DMS53 treated with DMSO at 0.1 percent for 48 hours (cell line): ENCODE data around the gene ADK.
"Not testable (repeated sequence)": the region's sequence is repeated elsewhere in the genome, so short reads cannot be mapped to it uniquely, and the experiment has no call there.

Experiments used
- DNase-seq: peaks from one replicate; lab custom pipeline; 2025; ENCODE audit not compliant: unreplicated experiment; lab: John Stamatoyannopoulos, UW

The ADK gene

DNA sequence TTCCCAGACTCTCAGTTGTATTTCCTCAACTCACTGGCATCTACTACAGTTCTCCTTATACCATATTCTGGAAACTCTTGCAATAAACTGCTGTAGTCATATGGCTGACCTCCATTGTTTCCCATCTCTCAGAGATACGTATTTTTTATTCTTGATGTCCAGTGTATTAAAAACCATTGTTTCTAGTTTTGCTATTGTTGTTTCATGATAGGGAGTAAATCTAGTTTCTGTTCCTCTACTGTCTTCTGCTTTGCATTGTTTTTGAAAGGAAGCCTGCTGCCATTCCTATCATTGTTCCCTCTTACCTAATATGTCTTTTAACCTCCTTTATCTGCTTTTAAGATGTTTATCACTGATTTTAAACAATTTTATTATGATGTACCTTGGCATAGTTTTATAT lies 255.0 kb downstream of the ADK start:
- no peak for DNase-seq

DNA sequence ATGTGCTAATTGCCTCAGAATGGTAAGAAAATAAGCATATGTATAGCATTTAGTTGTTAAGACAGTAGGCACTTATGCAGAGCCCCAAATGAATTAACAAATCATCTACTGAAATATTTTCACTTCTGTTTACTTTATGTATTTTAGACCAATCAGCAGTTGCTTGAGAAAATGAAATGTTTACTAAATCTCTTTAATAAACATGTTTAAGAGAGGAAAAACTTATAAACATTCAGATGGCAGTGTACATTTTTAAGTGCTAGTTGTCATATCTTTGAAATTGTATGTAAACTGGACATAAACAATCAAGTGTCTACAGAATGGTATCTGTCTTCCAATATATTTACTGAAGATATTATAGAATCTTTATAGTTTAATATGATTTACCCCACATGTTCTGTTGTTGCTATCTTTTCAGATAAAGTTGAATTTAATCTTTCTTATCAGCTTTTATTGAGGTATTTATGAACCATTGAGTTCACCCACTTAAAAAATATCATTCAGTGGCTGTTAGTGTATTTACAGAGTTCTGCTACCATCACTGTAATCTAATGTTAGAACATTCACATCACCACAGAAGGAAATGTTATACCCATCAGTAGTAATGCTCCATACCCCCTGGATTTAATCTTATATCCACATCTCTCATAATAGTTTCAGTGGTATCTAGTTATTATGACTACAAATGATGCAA lies 264.3 kb downstream of the ADK start:
- DNase-seq: no peak

DNA sequence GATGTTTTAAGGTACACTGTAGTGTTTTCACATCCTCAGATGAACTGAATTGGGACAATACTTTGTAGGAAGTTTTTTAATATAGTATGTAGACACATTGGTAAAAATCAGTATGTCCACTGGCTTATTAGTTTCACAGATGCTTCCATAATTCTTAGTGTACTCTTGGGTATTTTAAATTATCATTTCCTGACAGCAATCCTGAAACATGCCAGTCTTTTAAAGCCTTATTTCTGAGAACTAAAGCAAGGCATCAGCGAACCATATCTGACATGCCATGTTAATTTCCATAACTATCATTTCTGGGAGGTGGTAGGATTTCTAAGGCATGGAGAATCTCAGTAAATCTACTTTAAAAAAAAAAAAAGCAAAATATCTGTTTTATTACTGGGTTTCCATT lies 266.4 kb downstream of the ADK start:
- DNase-seq: no peak

DNA sequence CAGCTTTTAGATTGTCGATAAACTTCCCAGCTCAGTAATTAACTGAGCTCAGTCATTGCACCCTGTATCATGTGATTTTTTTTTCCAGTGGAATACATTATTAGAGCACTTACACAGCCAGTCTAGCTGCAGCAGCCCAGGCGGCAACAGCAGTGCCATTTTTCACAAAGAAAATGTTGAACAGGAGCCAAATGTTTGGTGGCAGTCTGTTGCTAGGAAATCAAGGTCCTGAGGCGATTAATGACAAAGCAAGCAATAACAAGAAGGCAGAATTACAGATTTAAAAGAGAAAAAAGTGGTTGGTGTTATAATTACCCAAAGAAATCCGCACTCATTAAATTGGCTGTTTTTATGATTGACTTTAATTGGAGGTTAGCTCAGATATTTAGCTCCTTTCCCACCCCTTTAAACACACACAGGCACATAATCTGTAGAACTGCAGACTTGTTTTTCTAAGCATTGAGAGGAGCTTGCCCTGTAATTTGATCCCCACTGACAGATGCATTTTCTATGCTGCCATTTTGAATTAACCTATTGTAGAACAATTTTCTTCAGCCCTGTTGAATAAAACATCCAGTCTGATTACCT lies 267.4 kb downstream of the ADK start:
- peak; percentile 78 for DNase-seq

DNA sequence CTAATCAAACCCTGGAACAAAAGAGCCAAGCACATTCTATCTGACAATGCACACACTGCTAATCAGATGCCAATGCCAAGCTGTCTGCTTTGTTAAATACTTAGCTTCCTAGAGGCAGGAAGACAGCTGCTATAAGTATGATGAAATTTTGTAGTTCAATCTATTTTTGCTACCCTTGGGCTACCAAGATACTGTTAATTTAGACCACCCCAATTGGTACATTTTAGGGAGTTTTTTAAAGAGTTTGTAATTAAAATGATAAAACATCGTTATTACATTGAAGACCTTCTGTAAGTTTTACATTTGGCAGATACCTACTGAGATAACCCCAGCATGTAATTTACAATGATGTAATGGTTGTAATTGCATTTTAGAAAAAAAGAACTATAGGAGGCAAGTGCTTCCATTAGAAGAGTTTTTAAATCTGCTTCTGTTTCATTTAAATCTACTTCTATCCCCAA lies 268.5 kb downstream of the ADK start:
- DNase-seq: no peak

DNA sequence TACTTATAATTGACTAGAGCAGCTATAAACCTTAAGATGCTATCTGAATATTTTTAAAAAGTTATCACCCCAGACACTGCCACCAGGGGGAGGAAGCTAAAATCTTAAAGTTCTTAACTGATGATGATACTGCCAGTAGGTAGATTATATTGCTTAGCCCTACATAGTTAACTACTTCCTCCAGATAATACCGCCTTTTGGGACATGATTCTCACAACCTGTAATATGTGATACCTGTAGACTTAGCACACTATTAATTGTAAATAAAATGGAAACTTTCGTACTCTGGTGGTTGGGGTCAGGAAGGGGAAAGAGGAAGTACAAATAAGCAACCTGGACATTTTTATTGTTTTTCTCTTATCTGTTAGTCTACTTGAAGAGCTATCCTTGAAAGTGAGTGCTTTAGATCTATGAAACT lies 268.9 kb downstream of the ADK start:
- no peak for DNase-seq

DNA sequence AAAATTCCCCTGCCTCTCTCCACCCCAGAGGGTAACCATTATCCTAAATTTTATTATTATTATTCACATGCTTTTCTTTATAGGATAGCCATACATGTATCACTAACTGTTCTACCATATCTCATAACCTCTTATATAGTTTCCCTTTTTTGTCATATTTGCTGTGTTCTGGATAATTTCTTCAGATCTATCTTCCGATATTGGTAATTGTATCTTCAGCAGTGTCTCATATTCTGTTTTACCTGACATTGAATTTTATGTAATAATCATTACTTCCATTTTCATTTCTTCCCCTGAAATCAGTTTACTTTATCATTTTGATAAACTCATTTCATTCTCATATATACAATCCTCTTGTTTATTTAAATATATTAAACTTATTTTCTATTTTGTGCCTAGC lies 273.5 kb downstream of the ADK start:
- no peak for DNase-seq

DNA sequence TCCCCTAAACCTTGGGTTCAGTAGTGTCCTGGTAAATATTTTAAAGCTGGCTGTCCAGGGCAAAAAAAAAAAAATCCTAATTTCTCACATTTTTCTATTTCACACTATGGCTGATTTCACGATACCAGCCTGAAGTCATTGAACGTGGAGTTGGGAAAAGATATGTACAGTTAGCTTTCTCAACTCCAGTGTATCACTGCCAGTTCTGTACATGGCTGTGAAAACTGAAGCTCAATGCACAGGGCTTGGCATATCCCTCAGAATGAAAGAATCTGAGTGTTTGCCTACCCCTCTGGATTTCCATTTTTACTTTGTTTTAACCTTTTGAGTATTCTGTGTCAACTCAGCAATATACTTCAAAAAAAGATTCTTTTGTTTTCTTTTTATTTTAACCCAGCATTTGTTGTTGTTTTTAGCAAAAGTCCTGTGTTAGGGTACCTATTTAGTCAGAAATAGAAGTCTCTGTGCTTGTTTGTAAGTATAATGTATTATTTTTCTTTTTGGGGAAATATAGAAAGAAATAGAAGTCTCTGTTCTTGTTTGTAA lies 274.5 kb downstream of the ADK start:
- no peak for DNase-seq

DNA sequence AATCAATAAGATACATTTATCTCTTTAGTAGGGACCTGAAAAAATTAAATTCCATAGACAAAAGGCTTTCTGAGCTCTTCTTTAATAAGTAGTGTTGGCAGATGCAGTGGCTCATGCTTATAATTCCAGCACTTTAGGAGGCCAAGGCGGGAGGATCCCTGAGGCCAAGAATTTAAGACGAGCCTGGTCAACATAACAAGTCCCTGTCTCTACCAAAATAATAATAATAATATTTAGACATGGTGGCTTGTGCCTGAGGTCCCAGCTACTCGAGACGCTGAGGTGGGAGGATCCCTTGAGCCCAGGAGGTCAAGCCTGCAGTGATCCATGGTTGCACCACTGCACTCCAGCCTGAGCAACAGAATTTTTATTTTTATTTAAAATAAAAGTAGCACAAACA lies 280.8 kb downstream of the ADK start:
- DNase-seq: no peak

DNA sequence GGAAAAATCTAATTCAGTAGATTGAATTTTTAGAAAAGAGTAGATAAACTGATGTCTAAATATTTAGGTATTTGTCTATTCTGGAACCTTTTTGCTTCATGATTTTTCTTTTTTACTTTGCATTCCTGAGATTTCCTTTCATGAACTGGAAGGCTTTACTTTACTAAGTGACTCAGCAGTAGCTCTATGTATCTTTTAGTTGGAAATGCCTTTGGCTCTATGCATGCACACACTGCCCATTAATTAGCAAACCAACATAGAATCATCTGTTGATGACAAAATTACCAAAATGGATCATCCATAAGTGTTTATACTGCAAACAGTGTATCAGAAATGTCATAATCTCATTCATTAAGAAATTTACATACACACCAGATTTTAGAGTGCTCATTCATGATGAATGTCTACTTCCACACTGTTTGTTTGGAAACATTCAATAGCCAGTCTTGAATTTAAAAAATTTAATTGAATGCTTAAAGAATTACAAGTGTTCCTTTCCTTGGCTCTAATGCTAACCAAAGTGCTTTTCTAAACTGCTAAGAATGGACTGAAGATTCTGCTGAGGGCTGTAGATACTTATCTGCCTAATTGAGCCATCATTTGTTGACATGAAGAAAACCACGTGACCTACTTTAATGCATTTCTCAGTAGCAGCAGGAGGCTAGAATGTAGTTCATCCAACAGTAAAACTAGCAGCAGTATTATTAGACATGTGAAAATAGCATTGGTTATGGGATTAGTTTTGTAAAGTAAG lies 282.0 kb downstream of the ADK start:
- no peak for DNase-seq

DNA sequence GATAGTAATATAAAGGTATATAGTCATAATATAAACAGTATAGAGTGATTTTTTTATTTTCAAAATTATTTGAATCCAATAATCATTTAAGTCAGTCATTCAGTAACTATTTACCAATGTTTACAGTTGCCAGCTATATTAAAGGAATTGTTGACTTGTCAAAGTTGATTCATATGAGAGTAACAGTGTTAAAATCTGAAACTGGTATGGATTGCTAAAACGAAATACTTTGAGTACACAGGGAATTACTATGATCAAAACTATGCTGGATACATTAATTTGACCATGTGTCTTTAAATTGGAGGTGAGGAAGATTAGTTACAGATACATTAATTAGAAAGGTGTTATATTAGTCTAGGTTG lies 282.6 kb downstream of the ADK start:
- DNase-seq: no peak

DNA sequence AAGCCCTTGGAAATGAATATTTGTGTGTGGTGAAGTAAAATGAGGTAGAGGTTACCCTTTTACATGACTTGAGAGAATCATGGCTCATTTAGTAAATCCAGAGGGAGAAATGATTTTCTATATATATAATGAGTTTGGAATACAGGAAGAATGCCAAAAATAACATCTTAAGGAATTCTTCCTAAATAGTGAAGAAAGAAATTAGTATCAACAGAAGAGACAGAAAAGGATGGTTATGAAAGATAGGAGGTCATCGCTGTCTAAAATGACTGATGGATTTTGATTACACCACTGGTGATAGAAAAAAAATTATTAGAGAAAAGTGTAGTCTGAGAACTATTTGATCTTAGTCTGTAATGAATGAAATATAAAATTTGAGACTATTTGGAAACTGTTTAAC lies 283.0 kb downstream of the ADK start:
- DNase-seq: no peak

DNA sequence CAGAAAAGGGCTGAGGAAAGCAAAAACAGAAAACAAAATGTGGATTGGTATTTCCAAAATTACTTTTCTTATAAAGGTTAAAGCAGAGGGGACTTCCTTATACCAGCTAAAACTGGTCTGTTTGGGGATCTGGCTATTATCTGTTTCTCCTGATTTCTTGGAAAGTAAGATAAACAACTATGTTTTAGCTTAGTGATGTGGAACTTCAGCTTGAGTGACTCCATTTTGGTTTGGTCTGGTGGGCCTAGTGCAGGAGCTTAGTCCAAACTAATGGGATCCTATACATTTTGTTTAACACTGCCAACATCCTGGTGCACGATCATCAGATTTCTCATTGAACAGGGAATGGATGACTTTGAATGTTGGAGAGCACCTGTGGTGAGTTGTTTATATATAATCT lies 283.5 kb downstream of the ADK start:
- DNase-seq: no peak

DNA sequence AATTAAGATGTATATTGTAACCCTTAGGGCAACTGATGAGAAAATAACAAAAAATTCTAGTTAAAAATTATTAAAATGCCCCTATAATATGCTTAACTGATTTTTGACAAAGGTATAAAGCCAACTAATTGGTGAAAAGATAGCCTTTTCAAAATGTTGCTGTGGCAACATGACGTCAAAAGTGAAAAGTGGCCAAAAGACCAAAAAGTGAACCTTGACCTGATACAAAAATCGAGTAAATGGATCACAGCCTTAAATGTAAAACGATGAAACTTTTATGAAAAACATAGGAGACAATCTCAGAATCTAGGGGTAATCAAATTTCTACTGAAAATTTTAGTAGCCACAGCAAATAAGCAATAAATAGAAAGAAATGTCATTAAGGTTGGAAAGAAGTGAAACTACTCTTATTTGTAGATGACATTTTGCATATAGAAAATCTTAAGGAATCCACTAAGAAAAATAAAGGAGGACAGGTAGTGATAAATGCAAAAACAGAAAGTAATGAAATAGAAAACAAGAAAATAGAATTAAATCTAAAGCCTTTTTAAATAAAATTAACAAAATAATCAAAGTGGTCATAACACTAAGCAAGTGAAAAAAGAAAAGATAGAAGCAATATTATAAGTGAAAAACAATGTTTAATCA lies 285.6 kb downstream of the ADK start:
- no peak for DNase-seq

DNA sequence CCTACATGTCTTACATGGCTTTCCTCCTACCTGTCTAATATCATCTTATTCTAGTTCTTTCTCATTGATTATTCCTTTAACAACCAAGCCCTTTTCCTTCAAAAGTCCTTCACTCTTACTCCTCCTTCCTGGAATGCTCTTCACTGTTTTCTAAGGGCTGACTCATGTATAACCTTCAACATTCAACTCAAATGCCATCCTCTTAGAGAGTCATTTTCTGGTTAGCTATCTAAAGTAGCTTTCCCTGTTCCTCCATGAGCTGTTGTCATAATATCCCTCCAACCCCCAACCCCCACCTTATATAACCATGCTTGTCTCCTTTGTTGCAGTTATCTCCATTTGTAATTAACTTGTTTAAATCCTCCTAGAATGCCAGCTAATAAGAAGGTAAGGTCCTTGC lies 286.8 kb downstream of the ADK start:
- no peak for DNase-seq

DNA sequence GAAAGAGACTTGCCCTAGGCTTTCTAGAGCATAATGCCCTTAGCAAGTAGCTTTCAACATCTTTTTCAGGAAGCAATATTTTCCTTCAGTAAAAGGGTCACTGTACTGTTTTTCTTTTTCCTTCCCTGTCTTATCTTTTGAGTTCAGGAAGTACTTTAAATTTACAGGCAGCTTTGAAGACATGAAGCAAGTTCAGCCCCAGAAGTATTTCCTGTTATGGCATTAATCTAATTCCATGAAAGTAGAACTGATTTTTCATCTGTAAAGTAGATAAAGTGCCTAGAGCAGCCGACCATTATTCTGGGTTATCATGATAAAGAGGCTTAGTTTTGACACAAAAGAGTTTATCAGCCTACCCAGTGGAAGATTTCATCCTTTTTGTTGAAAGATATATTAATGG lies 288.2 kb downstream of the ADK start:
- DNase-seq: no peak

DNA sequence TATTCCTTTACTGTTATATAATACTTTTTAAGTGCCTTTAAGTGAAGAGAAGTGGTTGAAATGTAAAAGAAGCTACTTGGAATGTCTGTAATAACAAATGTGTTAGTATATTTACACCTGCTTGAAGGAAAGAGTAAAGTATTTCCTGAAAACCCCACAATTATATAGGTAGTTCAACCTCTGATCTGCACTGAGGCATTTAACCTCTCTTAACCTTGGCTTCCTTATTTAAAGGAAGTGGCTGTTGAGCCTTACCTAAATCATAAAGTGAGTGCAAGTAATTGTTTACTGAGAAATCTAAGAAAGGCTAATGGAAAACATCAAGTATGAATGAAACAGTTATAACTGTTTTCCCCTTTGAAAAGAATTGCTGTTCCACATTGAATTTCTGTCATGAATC lies 294.5 kb downstream of the ADK start:
- DNase-seq: no peak

DNA sequence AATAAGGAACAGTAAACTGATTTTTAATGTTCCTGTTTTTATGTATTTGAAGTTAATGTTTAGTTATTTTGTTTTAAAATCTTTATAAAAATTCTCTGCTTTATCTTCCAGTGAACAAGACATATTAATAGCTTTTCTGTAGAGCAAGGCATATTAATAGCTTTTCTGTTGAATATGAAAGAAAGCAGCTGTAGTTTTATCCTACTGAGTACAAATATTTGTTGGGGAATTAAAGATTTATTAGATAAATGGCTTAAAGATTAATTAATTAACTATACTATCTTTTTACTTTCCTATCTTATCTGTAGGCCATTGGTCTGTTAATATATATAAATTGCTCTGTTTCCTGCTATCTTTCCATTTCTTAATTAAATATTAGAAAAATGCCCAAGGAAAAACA lies 299.6 kb downstream of the ADK start:
- DNase-seq: no peak

DNA sequence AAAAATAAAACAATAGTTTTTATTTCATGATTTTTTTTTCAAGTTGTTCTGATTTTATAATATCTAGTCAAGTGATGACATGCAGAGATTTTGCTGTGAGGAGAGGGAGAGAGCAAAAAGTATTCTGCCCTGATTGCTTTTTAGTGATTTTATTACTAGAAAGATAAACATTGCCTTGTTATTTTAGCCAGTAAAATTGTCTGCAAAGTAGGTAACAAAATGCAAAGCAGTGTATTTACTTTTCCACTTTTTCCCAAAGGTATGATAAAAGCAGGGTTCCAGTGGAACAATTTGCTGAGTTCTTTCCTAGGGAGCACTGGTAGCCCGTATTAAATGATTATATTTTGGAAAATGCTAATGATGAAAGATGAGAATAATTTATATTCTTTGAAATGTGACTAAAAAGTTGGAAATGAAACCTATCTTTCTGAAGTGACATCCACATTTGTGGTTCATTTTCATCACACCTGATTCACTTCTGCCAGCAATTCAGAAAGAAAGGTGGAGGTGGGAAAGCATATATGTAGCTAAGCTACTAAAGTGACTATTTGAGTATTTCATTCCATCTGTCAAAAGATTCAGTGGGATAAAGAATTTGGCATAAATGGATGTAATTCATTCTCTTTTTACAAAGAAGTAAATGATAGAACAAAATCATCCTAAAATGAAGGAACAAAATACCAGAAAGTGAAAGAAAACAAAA lies 300.3 kb downstream of the ADK start:
- no peak for DNase-seq

DNA sequence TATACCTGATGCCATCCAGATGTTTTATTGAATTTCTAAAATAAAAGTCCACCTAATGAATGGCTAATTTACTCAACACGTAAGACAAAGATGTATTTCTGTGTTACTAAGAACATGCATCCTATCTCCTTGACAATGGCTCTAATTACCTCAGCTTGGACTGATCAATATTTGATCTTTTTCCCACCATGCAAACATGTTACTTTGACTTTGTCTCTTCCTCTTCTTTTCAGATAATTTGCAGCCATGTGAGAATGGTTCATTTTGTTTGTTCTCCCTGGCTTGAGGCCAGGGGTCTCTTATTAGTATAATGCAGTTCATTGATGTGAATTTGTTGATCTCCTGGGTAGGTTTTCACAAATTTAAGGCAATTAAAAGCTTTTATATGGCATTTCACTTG lies 302.1 kb downstream of the ADK start:
- no peak for DNase-seq

DNA sequence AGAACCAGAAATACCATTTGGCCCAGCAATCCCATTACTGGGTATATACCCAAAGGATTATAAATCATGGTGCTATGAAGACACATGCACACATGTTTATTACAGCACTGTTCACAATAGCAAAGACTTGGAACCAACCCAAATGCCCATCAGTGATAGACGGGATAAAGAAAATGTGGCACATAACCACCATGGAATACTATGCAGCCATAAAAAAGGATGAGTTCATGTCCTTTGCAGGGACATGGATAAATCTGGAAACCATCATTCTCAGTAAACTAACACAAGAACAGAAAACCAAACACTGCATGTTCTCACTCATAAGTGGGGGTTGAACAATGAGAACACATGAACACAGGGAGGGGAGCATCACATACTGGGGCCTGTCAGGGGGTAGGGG lies 306.5 kb downstream of the ADK start:
- DNase-seq: not testable (repeated sequence)
